H1 (cell line): Measurements from ENCODE around the gene GSDMA. TPM values are rescaled to one million over a fixed set of nuclear protein-coding genes. Genes with fewer than 3 reads are reported as not detected.

Source experiments
- BACH1 ChIP-seq: IDR thresholded peaks from 2 replicates; pipeline ENCODE4 v1.6.1; 2012; ENCODE audit warnings: low read length, improper control_type of control experiment
- CBX8 ChIP-seq: fragments of 300-800, 300-1000 bp; sonication (generic); IDR thresholded peaks from 2 replicates; pipeline ENCODE4 v1.7.1; 2016; ENCODE audit warnings: low read depth, low read length, borderline replicate concordance
- CHD2 ChIP-seq: IDR thresholded peaks from 2 replicates; pipeline ENCODE4 v1.6.1; 2012; ENCODE audit warnings: low read length, improper control_type of control experiment
- CHD7 ChIP-seq: fragments of 300-600 bp; sonication (generic); IDR thresholded peaks from 2 replicates; pipeline ENCODE4 v1.7.1; 2012; ENCODE audit warnings: low read length, moderate library complexity, mild to moderate bottlenecking, inconsistent platforms; ENCODE audit not compliant: insufficient replicate concordance
- FOSL1 ChIP-seq: IDR thresholded peaks from 2 replicates; pipeline ENCODE4 v1.6.1; 2011; ENCODE audit warnings: mild to moderate bottlenecking, low read depth, low read length, moderate library complexity; ENCODE audit not compliant: insufficient read depth
- KDM1A ChIP-seq: fragments of 200-600, 300-600 bp; sonication (generic); IDR thresholded peaks from 2 replicates; pipeline ENCODE4 v1.7.1; 2016; ENCODE audit warnings: mild to moderate bottlenecking, low read length, borderline replicate concordance
- MAFK ChIP-seq: IDR thresholded peaks from 2 replicates; pipeline ENCODE4 v1.6.1; 2012; ENCODE audit warnings: low read depth, mild to moderate bottlenecking, improper control_type of control experiment, low read length
- PHF8 ChIP-seq: fragments of 200-600 bp; sonication (generic); conservative IDR thresholded peaks from 2 replicates; pipeline ENCODE4 v1.7.1; 2012; ENCODE audit warnings: low read depth, mild to moderate bottlenecking, inconsistent platforms, low read length, moderate library complexity
- POU5F1 ChIP-seq: IDR thresholded peaks from 2 replicates; pipeline ENCODE4 v1.6.1; 2011; ENCODE audit warnings: low read depth, mild to moderate bottlenecking, low read length, moderate library complexity
- SIRT6 ChIP-seq: IDR thresholded peaks from one replicate; pipeline ENCODE4 v1.7.1; 2012; ENCODE audit warnings: low read length, inconsistent platforms
- TBP ChIP-seq: IDR thresholded peaks from 2 replicates; pipeline ENCODE4 v1.6.1; 2011; ENCODE audit warnings: low read depth, low read length, improper control_type of control experiment
- polyA plus RNA-seq, 7 experiments: library from polyadenylated mRNA; depleted of rRNA in 3 of 7; stranded (reverse) in 5 of 7; unstranded in 2 of 7; fragments of >200 nt in 5 of 7; fragments of 200-250 nt in 2 of 7; gene quantifications; 1 replicate in 5 of 7; 2 replicates in 1 of 7; 4 replicates in 1 of 7; pipeline versions ENCODE4 v1.2.1 to v1.2.3, GENCODE V29; 2011 to 2013; ENCODE audit warnings: missing spikeins in 2 of 7, mixed read lengths in 2 of 7
- total RNA-seq: library from RNA; stranded (reverse); fragmentation: NEBNext Ultra II Directional; extraction: Animal tissue kit (Norgen Biotek cat#: 25700); gene quantifications from 2 replicates; pipeline ENCODE4 v1.2.1, GENCODE V29; 2021

Gene GSDMA
- total and polyA plus RNA-seq, 2 of the 8 experiments (the other 6 are each of a cell fraction or from before 2014, with no cell fraction given) = 0.03 TPM; not detected in 1

DNA sequence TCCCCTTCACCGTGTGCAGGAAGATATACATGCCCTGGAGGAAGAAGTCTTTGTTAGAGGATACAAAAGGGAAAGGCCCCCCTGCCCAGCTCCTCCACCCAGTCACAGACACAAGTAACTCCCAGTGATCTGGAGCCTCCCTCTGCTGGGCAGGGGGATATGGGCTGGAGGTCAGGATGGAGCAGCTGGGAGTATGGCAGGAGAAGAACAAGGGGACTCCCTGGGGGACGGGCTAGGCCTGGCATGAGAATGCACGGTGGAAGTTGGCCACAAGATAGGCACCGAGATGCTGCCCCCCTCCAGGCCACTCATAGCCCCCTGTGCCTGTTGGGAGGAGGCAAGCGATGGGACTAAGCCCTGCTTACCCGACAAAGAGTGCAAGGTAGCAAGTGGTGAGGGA, 39.6 kb upstream of the GSDMA start (continued):
- TF ChIP-seq CHD7 (no peak), SIRT6 (no peak), MAFK (no peak), FOSL1 (no peak), PHF8 (no peak), CBX8 (no peak), POU5F1 (no peak), TBP (no peak), KDM1A (no peak), BACH1 (no peak), CHD2 (no peak)
